HG03103 (cell line): ENCODE results near the gene NPAS2.

Experiments used
- ATAC-seq: cut with Tn5 transposase; IDR thresholded peaks from one replicate; pipeline ENCODE4 v1.9.1; 2021; ENCODE audit warnings: low read depth; ENCODE audit not compliant: unreplicated experiment

NPAS2 gene

DNA sequence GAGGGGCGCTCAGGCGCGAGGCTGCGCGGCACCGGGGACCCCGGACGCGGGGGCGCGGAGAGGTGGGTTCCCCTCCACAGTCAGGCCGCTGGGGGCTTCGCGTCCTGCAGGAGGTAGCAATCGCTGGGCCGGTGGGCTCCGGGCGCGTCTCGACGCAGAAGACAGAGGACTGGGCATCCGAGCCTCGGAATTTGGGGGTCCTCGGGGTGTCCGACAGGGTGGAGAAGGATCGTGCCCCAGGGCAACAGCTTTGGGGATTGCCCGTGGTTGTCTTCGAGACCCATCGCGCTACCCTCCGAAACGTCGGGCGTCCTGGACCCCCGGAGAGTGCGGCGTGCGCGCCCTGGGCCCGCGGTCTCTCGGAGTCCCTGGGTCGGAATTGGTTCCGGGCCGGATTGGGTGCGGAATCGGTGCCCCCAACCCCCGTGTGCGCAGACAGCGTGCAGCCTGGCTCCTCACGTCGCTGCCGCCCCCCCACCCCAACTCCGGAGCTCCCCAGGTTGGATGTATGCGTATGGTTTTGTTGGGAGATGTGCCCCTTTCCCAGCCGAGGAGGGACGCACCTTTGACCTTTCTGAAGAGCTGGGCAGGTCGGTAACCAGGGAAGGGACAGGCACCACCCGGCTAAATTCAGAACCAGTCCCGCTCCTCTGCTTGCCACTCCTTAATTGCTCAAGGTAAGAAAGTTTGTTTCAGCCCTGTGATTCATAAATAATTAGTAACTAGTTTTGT, 750 bp downstream of the NPAS2 start:
- ATAC-seq, result no peak

DNA sequence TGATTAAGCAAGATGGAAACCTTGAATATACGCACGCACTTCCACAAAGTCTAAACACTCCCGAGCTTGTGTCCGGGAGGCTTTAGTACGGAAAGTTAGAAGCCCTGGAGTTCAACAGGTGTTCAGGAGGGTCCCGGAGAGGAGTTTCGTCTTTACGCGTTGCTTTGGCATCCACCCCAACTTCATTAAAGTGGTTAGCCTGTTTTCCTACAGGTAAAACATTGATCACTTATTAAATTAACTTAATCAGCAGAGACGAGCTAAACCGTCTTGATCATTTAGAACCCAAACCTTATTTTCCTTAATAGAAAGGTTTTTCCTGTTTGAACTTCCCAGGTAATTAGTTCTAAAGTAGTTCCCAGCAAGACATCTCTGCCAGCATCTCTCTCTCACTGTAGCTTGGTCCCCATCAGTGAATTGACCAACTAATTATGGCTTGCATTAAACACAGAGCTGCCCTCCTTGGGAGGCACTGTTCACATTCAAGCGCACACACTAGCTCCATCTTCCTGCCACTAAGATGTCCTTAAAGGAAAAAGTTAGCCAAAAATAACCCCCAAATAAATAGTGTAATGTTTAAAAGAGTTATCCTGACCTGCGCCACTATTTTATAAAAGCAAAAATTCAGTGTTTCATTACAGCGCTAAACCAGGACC, 1.4 kb downstream of the NPAS2 start:
- ATAC-seq, result no peak

- ATAC-seq, result no peak
These were observed 1.9 kb downstream of the NPAS2 start for GRCh38 chr2:100821911-100822265.

DNA sequence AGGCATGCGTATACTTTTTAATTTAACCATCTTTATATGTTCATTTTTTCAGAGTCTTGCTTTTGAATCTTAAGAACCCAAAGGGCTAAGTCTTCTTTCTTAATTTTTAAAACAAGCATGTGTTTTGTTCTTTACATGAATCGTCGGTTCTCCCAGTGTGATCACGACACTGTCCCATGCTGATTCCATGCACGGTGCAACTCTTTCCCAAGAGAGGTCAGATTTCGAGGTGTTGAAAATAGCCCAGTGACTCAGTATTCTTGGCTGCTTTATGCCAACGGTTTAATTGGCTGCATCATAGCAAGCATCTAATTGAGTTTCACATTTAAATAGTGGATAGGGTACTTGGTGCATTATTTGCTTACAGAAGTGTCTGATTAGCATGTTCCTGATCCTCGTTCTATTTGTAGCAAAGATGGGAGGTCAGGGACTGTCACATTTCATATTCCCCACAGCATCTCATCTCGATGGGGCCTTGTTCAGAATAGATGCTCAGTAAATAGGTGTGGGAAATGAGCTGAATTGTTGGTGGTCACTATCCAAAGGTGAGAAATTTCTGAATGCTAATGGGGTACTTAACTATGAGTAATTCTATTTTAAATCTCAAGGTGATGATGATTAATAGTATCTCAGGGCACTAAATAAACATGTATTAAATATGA, 2.8 kb downstream of the NPAS2 start:
- ATAC-seq, result no peak

- no peak for ATAC-seq
These were observed 3.9 kb downstream of the NPAS2 start for GRCh38 chr2:100823665-100824438.

- ATAC-seq, result no peak
These were observed 4.9 kb downstream of the NPAS2 start for GRCh38 chr2:100824842-100825241.

- no peak for ATAC-seq
These were observed 6.6 kb downstream of the NPAS2 start for GRCh38 chr2:100826494-100826893.

- no peak for ATAC-seq
These were observed 11.3 kb downstream of the NPAS2 start for GRCh38 chr2:100831158-100831750.

DNA sequence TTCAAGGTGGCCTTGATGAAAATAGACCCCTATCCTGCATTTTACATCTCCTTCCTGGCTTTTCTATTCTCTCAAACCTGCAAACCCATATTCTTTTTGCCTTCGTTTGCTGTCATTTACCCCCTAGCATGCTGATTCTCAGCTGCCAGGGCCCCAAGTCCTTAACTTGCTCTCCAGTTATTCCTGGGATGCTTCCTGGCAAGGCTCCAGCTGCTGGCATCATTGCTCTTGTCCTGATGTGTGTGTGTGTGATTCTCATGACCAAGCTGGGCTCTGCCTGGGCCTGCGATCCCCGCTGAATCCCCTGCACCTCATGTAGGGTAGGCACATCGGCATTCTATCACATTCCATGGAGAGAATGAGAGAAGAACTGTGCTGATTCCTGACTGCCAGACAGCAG, 11.9 kb downstream of the NPAS2 start:
- ATAC-seq, result no peak

GRCh38 chr2:100832885-100833284, 12.9 kb downstream of the NPAS2 start:
- ATAC-seq, result no peak

DNA sequence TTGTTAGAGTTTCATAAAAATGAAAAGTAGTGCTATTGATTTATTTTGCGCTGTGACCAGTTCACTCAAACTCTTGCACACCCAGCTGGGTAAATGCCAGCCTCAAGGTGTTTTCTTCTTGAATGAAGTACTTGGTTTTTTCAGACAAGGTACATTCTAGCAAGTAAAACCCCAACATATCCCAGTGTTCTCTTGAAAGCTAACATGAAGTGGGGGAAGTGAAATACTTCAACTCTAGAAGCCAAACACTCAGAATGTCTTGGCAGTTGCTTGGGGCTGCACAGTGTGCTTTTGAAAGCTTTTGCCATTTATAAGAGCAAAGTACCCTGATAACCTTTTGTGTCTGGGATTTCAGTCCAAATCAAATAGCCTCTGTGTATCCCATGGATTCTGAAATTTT, 13.4 kb downstream of the NPAS2 start:
- ATAC-seq, result no peak

DNA sequence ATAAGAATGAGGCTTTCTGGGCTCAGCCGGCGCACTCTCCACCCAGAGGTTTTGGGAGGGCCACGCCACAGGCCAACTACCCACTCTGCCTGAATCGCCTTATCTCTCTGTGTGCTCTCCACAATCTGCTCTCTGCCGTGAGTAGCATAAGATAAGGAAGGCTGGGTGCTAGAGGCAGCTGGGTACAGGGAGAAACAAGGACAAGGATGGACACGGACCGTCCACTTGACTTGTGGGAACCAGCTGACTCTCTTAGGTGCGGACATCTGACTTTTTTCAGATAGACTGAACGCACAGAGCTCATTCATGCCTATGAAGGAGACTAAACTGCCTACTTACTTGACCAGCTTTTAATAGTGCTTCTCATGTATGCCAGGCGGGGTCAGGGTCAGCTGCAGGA, 14.3 kb downstream of the NPAS2 start:
- no peak for ATAC-seq

GRCh38 chr2:100835006-100835659, 15.2 kb downstream of the NPAS2 start:
- ATAC-seq, result no peak

GRCh38 chr2:100840519-100840918, 20.6 kb downstream of the NPAS2 start:
- ATAC-seq, result no peak

- no peak for ATAC-seq
These were observed 22.4 kb downstream of the NPAS2 start for GRCh38 chr2:100842241-100842922.

DNA sequence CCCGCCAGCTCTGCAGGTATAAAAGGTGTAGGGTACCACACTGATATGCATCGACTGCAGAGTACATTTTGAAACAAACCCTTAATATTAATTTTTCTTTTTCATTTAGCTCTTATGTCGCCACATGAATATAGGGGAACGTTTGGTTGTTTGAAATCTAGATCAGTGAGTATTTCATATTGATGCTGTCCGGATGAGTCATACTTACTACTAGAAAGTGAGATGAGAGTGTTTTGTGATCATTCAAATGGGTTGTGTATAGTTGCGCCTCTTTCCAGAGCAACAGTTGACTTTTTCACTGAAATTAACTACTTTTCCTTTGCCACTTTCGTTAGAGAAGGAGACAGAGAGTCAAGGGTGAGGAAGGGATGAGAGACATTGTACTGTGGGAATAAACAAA, 24.6 kb downstream of the NPAS2 start:
- no peak for ATAC-seq

DNA sequence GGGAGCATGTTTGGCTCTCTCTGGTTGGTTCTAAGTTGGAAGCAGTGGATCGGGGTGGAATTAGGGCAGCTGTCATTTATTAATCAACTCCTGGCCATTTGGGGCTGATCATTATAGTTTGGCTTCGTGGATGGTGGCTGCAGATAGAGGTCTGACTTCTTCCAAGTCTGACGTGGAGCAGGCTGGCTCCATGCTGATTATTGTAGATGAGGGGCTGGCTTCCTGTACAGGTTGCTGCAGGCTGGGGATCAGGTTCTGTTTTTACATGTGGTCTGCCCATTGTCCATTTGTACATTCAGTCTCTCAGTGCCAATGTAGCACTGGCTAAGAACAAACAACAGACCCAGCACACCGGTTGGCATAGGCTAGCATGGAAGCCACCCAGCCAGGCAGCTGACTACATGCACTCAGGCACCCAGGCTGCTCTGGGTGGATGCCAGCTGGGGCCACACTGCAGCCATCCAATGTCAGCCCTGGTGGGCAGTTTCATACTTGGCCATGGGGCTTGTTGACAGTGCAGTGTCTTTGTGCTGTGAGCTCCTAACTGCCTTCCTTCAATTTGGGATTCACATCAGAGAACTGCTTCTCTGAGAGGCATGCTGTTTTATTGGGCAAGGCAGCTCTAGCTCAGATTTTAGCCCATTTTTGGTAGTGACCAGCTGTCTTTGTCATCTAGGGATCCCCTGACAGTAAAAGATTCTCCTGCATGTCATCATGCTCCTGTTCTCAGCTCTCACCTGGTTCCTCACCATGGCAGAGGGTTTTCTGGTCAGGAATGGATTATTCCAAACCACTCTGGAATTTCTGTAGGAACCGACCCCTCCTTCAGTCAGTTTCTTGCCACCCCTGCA, 25.4 kb downstream of the NPAS2 start:
- ATAC-seq, result no peak

DNA sequence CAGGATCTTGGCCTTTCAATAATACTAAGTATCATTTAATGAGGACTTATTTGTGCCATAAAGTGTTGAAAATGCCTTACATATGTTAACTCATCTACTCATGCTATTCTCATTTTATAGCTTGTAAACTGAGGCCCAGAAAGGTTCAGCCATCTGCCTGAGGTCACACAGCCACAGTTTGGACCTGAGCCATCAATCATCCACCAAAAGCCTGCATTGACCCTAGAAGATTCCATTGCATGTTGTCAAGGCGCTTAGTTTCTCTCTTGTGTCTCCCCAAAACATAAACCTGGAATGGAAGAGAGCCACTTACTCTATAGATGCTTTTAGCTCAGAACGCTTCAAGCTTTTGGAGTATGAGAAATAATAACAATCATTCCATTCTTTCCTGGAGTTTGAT, 26.8 kb downstream of the NPAS2 start:
- no peak for ATAC-seq

DNA sequence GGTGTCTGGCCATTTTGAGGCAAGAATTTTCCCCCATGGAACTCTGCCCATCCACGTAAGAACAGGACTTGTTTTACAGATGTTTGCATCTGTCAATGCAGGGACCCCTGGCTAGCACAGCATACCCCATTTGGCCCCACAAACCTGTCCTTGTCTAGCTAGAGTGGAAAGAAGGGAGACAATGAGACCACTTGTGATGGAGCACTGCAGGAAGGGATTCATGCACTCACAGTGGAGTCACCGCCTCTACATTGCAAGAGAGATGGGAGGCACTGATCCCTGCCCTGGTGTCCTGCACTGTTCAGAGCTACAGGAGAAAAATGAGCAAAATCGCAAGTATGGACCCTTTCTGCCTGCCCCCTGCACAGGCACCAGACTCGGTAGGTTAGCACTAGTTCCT, 32.5 kb downstream of the NPAS2 start:
- ATAC-seq, result no peak
